Dermis microvascular lymphatic vessel endothelial cell (primary cell): ENCODE data around the gene FBRSL1. TPM values are rescaled to one million over a fixed set of nuclear protein-coding genes. Genes with fewer than 3 reads are reported as not detected.

ENCODE experiments used
- DNase-seq, 2 donors: peaks; one replicate each; pipeline versions ENCODE4 v3.0.0 to v3.0.0-alpha.2; 2010; ENCODE audit warnings: low read depth in 2 of 2
- total RNA-seq: library from RNA; depleted of rRNA; stranded (reverse); fragments of >200 nt; gene quantifications from 2 replicates; pipeline ENCODE4 v1.2.1, GENCODE V29; 2014

The FBRSL1 gene
- total RNA-seq, 1 donor from 2014 or later: 9.4 TPM

- no peak for DNase-seq
These were observed 5.8 kb downstream of the FBRSL1 start for GRCh38 chr12:132495629-132496357.

GRCh38 chr12:132496358-132496669, 6.4 kb downstream of the FBRSL1 start:
- no peak for DNase-seq

DNA sequence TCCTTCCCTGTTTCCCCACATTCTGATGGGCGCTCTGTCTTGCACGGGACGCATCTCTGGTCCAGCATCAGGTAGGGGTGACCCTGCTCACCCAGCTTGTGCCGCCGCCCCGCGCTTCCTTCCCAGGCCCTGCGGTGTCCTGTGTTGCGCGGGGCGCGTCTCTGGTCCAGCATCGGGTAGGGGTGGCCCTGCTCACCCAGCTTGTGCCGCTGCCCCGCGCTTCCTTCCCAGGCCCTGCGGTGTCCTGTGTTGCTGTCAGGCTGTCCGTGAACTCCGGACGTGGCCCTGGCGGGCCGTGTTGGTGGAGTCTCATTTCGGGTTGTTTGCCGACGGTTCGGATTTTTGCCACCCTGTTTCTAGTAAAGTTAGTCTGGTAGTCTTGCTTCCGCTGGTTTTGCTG, 6.8 kb downstream of the FBRSL1 start:
- no peak for DNase-seq

DNA sequence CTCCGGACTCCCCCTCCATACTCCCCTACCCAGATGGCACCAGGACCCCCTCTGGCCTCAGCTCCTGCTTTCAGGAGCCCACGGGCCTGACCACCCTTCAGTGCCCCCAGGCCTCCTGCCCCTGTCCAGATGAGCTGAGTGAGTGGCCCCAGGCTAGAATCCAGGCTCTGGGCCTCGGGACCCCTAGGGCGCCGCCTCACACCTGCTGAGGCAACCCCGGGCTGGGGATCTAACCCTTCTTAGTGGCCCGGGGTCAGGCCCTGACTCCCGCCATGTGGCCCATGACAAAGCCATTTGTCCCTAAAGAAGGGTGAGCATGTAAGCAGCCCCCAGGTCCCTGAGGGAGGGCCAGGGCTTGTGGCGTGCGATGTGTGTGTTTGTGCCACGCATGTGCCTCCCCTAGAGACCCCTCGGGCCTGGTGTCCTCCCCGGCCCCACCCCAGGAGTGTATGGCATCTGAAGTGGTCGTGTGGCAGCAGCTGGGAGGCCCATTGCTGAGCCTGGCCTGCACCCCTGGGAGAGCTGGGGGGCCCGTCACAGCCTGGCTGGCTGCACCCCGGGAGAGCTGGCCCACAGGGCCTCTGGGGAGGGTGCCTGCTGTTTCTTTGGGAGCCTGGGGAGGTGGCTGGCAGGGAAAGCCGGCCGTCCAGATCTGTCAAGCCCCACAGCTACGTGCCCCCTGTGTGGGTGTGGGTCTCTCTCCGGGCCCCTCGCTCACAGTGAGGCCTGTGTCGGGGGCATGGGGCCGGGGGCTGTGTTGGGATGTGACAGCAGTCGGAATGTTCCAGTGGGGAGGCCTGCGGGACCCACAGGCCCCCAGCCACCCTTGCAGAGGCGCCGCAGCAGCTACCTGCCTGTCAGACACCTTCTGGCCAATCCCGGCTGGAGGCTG, 7.8 kb downstream of the FBRSL1 start:
- DNase-seq: no peak

DNA sequence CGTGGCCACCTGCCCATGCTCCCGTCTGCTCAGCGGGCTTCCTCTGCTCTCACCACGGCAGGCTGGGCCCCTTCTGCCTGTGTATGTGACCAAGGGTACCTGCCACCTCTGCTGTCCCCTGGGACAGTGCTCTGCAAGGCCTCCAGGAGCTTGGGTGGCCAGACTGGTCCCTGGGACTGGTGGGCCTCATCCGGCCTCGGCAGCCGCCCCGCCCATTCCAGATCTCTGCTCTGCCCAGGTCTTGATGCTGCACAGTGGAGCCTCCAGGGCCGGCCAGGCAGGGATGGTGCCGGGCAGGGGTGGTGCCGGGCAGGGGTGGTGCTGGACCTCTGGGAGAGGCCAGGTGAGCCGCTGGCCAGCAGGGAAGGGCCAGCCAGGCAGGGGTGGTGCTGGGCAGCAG, 9.0 kb downstream of the FBRSL1 start:
- no peak for DNase-seq

DNA sequence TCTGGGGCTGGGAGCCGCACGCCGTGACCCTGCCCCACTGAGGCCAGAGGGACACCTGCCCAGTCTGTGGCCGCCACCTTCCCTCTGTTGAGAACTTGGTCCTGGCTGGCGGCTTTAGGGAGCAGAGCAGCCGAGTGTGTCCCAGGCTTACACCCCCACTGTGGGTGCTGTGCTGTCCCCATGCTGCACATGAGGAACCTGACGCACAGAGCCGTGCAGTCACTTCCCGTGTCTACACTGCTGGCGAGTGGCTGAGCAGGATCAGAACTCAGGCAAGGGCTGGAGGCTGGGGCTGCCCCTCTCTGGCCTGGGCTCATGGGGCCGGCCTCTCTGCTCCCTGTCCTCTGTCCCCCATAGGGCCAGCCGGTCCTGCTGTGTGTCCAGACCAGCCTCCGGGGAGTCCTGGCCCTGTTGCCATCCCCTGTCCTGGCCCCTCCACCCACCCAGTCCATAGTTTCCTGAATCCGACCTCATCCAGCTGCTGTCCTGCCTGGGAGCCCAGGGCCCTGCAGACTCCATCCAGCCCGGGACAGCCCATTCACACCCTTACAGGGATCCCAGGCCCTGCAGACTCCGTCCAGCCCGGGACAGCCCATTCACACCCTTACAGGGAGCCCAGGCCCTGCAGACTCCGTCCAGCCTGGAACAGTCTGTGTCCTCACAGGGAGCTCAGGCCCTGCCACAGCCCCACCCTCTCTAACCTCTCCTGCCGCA, 10.3 kb downstream of the FBRSL1 start:
- no peak for DNase-seq

DNA sequence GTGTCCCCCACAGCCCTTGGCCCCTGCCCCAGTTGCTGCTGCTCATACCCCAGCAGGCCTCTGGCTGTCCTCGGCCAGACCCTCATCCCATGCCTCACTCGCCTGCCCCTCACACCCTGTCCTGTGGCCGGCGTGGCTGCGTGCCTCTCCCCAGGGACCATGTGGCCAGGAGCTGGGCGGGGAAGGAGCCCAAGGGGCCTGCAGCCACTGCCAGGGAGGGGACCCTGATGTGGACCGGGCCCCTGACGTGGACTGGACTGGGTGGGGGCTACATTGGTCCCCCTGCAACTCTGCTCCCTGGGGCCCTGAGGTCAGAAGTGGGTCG, 10.9 kb downstream of the FBRSL1 start:
- no peak for DNase-seq

DNA sequence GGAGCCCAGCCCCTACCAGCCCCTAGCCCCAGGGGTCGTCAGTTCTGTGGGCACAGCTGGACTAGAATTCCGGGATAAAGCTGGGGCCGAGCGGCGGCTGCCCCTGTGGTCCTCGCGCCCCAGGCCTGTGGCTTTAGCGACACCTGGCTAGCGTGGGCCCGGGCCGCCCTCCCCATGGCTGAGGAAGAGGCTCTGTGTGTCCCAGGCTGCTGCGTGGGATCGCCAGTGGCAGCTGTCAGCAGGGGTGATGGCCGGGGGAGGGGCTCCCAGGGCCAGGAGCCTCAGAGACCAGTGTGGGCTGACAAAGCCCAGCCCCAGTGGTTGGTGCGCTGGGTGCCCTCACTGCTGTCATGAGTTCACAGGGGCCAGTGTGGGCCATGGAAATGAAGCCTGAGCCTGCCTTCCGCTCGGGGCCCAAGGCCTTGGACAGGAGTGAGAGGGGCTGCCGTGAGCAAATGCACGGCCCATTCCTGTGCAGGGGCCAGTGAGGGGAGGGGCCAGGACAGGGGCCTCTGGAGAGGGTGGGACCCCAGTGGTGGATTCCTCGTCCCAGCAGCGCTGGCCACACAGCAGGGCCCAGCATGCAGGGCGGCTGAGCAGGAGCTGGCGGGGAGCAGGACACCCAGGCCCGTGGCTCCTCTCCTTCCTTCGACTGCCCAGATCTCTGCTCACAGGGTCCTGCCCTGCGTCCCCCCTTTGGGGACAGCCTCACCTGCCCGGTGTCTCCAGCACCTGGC, 11.4 kb downstream of the FBRSL1 start:
- DNase-seq: no peak

GRCh38 chr12:132502149-132502881, 12.4 kb downstream of the FBRSL1 start:
- DNase-seq: no peak

GRCh38 chr12:132502882-132503193, 12.9 kb downstream of the FBRSL1 start:
- DNase-seq: no peak

GRCh38 chr12:132503618-132504204, 13.8 kb downstream of the FBRSL1 start:
- DNase-seq: no peak

- DNase-seq: no peak
These were observed 15.3 kb downstream of the FBRSL1 start for GRCh38 chr12:132505105-132505851.

- no peak for DNase-seq
These were observed 15.9 kb downstream of the FBRSL1 start for GRCh38 chr12:132505852-132506219.

- DNase-seq: peak; percentile 26 to 83
These were observed 16.6 kb downstream of the FBRSL1 start for GRCh38 chr12:132506328-132507160.

DNA sequence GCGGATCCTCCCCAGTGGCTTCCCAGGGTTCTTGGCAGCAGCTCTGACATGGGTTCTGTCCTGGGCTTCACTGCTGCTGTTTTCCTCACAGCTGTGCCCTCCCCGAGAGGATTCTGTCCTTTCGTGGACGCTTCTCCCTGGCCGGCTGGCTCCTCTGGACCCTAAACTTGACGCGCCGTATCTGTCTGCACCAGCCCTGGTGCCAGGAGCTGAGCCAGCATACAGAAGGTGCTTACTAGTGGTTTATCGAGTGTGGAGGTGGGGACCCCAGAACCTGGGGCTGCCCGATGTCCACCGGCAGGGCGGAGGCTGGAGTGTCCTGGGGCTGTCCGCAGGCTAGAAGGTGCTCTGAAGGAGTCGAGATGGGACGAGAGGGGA, 17.2 kb downstream of the FBRSL1 start:
- DNase-seq: no peak

GRCh38 chr12:132507656-132508490, 17.9 kb downstream of the FBRSL1 start:
- DNase-seq: no peak

GRCh38 chr12:132508491-132508740, 18.5 kb downstream of the FBRSL1 start:
- no peak for DNase-seq

GRCh38 chr12:132508860-132509732, 19.1 kb downstream of the FBRSL1 start:
- no peak for DNase-seq
